K562 (cell line): Measurements from ENCODE around the gene MESP1. TPM values are rescaled to one million over a fixed set of nuclear protein-coding genes. Genes with fewer than 3 reads are reported as not detected.

Source experiments
- FOSL1 ChIP-seq: fragments of 200-800 bp; sonication (Bioruptor generic); conservative IDR thresholded peaks from 2 replicates; pipeline ENCODE4 v1.6.1; 2016; ENCODE audit warnings: missing genetic modification characterization, missing compliant biosample characterization
- RBBP5 ChIP-seq: fragments of 200-600 bp; sonication (generic); IDR thresholded peaks from 2 replicates; pipeline ENCODE4 v1.6.1; 2012; ENCODE audit warnings: borderline replicate concordance, mild to moderate bottlenecking, low read length, control low read depth, inconsistent platforms; ENCODE audit not compliant: insufficient read depth, poor library complexity, severe bottlenecking
- RBFOX2 ChIP-seq: fragments of 200-400 bp; formaldehyde crosslinking; IDR thresholded peaks from 2 replicates; pipeline ENCODE4 v1.6.1; 2017; ENCODE audit warnings: low read depth, mild to moderate bottlenecking, low read length, moderate library complexity
- RBM34 ChIP-seq: fragments of 200-400 bp; formaldehyde crosslinking; IDR thresholded peaks from 2 replicates; pipeline ENCODE4 v1.6.1; 2018; ENCODE audit warnings: low read length, borderline replicate concordance; ENCODE audit not compliant: insufficient read depth
- XRCC5 ChIP-seq: fragments of 200-400 bp; formaldehyde crosslinking; IDR thresholded peaks from 2 replicates; pipeline ENCODE4 v1.6.1; 2017; ENCODE audit warnings: low read depth, mild to moderate bottlenecking, low read length
- ZBTB2 ChIP-seq: fragments of 450-650 bp; IDR thresholded peaks from 2 replicates; pipeline ENCODE4 v1.6.1; 2016; ENCODE audit warnings: antibody characterized with exemption
- ZEB2 ChIP-seq: fragments of 450-650 bp; IDR thresholded peaks from 2 replicates; pipeline ENCODE4 v1.6.1; 2016
- ZFP91 ChIP-seq: sonication (generic); formaldehyde crosslinking; IDR thresholded peaks from 2 replicates; pipeline ENCODE4 v1.8.0; 2022; ENCODE audit warnings: mild to moderate bottlenecking, missing genetic modification reagents
- polyA plus RNA-seq, 8 experiments: library from polyadenylated mRNA; depleted of rRNA in 4 of 8; stranded (reverse) in 5 of 8; unstranded in 3 of 8; fragments of >200 nt; fragmentation: Nextera tagmentation in 2 of 8; fragmentation: Illumina TruSeq in 1 of 8; extraction: Ambion mirVana in 2 of 8; extraction: Trizol in 1 of 8; gene quantifications; 2 replicates each; pipeline versions ENCODE4 v1.2.1 to v1.2.3, GENCODE V29; 2011 to 2014; ENCODE audit warnings: inconsistent platforms in 1 of 8, missing spikeins in 1 of 8
- total RNA-seq, 7 experiments: library from RNA; depleted of rRNA in 6 of 7; stranded (reverse); fragments of >200 nt in 6 of 7; fragmentation: Illumina TruSeq in 2 of 7; extraction: Trizol in 2 of 7; gene quantifications; 2 replicates each; pipeline versions ENCODE4 v1.2.1 to v1.2.3, GENCODE V29; 2011 to 2021; ENCODE audit warnings: low replicate concordance in 1 of 7
- TF ChIP-seq, protein P1 (sequence below): fragments of 450-650 bp; IDR thresholded peaks from 2 replicates; pipeline ENCODE4 v1.6.1; 2017; ENCODE audit warnings: antibody characterized with exemption, mild to moderate bottlenecking
- TF ChIP-seq, protein P2 (sequence below): fragments of 250-450 bp; sonication (Bioruptor Pico); IDR thresholded peaks from 2 replicates; pipeline ENCODE4 v1.4.0; 2020; ENCODE audit warnings: mild to moderate bottlenecking

MESP1 gene
- total and polyA plus RNA-seq, 9 of the 15 experiments (the other 6 are each of a cell fraction or from before 2014, with no cell fraction given): 0.14 to 1.1 (median 0.36) TPM; not detected in 4

- TF ChIP-seq, protein P1, sequence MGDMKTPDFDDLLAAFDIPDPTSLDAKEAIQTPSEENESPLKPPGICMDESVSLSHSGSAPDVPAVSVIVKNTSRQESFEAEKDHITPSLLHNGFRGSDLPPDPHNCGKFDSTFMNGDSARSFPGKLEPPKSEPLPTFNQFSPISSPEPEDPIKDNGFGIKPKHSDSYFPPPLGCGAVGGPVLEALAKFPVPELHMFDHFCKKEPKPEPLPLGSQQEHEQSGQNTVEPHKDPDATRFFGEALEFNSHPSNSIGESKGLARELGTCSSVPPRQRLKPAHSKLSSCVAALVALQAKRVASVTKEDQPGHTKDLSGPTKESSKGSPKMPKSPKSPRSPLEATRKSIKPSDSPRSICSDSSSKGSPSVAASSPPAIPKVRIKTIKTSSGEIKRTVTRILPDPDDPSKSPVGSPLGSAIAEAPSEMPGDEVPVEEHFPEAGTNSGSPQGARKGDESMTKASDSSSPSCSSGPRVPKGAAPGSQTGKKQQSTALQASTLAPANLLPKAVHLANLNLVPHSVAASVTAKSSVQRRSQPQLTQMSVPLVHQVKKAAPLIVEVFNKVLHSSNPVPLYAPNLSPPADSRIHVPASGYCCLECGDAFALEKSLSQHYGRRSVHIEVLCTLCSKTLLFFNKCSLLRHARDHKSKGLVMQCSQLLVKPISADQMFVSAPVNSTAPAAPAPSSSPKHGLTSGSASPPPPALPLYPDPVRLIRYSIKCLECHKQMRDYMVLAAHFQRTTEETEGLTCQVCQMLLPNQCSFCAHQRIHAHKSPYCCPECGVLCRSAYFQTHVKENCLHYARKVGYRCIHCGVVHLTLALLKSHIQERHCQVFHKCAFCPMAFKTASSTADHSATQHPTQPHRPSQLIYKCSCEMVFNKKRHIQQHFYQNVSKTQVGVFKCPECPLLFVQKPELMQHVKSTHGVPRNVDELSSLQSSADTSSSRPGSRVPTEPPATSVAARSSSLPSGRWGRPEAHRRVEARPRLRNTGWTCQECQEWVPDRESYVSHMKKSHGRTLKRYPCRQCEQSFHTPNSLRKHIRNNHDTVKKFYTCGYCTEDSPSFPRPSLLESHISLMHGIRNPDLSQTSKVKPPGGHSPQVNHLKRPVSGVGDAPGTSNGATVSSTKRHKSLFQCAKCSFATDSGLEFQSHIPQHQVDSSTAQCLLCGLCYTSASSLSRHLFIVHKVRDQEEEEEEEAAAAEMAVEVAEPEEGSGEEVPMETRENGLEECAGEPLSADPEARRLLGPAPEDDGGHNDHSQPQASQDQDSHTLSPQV: peak; percentile 80
- TF ChIP-seq FOSL1 (tag): no peak
- TF ChIP-seq, protein P2, sequence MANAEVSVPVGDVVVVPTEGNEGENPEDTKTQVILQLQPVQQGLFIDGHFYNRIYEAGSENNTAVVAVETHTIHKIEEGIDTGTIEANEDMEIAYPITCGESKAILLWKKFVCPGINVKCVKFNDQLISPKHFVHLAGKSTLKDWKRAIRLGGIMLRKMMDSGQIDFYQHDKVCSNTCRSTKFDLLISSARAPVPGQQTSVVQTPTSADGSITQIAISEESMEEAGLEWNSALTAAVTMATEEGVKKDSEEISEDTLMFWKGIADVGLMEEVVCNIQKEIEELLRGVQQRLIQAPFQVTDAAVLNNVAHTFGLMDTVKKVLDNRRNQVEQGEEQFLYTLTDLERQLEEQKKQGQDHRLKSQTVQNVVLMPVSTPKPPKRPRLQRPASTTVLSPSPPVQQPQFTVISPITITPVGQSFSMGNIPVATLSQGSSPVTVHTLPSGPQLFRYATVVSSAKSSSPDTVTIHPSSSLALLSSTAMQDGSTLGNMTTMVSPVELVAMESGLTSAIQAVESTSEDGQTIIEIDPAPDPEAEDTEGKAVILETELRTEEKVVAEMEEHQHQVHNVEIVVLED (CRISPR knock-in tag): peak; percentile 65
- 0 out of 2 replicates have a peak, but pooled peaks have one; percentile 13 for TF ChIP-seq ZFP91
- TF ChIP-seq RBFOX2: peak; percentile 81
- TF ChIP-seq RBM34: 0 out of 2 replicates have a peak, but pooled peaks have one; percentile 27
- peak; percentile 95 for TF ChIP-seq ZBTB2
- TF ChIP-seq ZEB2: no peak
- TF ChIP-seq RBBP5: peak; percentile 60
- TF ChIP-seq XRCC5: peak; percentile 77
Observed at GRCh38 chr15:89750560-89751542, at the start of gene MESP1 (continued).
